C4-2B (cell line): ENCODE results near the gene GAREM2.

Experiments
- CTCF ChIP-seq: fragments of 450-650 bp; conservative IDR thresholded peaks from 2 replicates; pipeline ENCODE4 v1.5.1; 2017; ENCODE audit warnings: mild to moderate bottlenecking
- ZFX ChIP-seq: fragments of 450-650 bp; IDR thresholded peaks from 2 replicates; pipeline ENCODE4 v1.6.1; 2017

GRCh38 chr2:26191316-26192159, 18.6 kb downstream of the GAREM2 start:
- TF ChIP-seq CTCF, result no peak
- no peak for TF ChIP-seq ZFX
